NCI-H2196 treated with DMSO at 0.1 percent for 48 hours (cell line): ENCODE results near the gene OBSL1.

ENCODE experiments used
- DNase-seq: peaks from one replicate; lab custom pipeline; 2025; ENCODE audit not compliant: unreplicated experiment; lab: John Stamatoyannopoulos, UW

OBSL1 gene

GRCh38 chr2:219571311-219572236 lies at the start of gene OBSL1:
OBSL1 (minus strand) TSS chr2:219571539; CDS start chr2:219571232, 307 bp downstream.
- peak; percentile 73 for DNase-seq

DNA sequence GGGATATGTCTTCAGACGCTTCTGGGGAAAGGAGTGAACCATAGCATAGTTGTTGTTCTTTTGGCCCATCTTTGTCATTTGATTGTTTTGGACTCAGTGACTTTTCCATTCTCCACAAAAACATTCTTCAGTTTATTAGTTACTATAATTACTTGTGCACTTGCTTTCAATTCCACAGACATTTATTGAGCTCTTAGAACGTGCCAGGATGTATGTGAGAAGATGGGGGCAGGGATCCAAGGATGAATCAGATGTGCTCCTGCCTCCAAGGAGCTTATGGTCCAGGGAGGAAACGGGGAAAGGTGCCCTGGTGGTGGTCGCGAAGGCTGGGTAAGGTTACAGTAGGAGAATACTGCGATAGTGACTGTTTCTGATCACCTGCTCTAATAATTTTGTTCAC lies 49.2 kb upstream of the OBSL1 start:
- no peak for DNase-seq

DNA sequence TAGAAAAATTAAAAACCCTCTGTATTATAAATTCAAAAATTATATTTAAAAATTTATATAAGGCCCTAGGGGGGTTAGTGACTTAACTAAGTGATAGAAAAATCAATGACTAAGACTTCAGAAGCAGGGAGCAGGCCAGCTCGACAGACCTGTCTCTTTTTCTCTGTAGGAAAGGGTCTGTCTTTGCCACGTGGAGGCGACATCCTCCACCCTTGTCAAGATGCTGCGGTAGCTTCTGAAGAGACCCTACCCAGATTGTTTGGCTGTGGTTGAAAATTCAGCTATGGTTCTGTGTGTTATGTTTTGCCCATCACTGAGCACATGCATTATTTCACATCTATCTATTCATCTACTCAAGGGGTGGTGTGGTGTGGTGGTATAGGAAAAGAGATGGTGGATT lies 47.9 kb upstream of the OBSL1 start:
- DNase-seq: no peak

- no peak for DNase-seq
These were observed 47.4 kb upstream of the OBSL1 start for GRCh38 chr2:219618733-219619122.

GRCh38 chr2:219616550-219616949 lies 45.2 kb upstream of the OBSL1 start:
- no peak for DNase-seq

- no peak for DNase-seq
These were observed 44.6 kb upstream of the OBSL1 start for GRCh38 chr2:219615894-219616293.

GRCh38 chr2:219615036-219615435 lies 43.7 kb upstream of the OBSL1 start:
- DNase-seq: no peak

DNA sequence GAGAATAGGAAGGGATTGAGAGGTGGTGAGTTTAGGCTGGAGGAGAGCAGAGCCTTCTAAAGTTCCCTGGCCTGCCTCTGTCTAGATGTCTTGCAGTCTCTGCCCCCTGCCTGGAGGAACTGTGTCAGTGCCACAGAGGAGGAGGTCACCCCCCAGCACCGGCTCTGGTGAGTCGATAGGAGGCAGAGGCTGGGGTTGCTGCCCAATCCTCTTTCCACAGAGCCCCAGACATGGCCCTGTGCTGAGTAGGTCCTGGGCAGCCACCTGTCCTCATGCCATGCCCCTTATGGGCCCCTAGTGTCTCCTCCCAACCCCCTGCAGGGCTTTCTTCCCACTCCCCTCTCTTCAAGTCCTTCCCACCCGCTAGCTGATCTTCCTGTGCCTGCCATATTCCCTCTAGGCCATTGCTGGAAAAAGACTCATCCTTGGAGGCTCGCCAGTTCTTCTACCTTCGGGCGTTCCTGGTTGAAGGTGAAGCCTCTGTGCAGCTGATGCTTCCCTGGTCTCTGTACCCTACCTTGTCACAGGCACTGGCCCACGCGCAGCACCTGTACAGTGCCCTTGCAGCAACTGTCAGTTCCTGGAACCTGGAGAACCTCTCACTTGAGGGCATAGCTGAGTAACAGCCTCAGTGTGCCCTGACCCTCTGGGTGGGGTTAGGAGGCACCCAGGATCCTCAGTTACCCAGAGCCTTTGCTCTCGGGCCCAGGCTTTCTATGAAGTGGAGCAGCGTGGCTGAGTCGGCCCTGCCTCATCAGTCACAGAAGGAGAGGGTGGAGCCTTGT lies 42.9 kb upstream of the OBSL1 start:
- DNase-seq: no peak

DNA sequence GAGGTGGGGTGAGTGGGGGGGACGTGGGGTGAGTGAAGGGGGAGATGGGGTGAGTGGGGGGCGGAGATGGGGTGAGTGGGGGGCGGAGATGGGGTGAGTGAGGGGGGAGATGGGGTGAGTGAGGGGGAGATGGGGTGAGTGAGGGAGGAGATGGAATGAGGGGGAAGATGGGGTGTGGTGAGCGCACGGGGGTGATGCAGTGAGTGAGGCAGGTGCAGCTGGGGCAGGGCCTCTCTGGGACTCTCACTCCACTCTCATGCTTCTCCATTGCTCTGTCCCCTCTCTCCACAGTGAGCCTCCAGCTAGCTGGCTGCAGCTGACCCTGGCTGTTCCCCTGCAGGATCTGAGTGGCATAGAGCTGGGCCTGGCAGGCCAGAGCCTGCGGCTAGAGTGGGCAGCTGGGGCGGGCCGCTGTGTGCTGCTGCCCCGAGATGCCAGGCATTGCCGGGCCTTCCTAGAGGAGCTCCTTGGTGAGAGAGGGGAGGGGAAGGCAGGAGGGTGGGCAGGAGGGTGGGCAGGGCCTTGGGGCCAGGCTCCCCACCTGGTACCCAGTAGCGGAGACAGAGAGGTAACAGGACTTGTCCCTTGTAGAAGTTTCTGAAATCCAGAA lies 42.2 kb upstream of the OBSL1 start:
- DNase-seq: no peak

GRCh38 chr2:219612577-219613286 lies 41.4 kb upstream of the OBSL1 start:
- no peak for DNase-seq

DNA sequence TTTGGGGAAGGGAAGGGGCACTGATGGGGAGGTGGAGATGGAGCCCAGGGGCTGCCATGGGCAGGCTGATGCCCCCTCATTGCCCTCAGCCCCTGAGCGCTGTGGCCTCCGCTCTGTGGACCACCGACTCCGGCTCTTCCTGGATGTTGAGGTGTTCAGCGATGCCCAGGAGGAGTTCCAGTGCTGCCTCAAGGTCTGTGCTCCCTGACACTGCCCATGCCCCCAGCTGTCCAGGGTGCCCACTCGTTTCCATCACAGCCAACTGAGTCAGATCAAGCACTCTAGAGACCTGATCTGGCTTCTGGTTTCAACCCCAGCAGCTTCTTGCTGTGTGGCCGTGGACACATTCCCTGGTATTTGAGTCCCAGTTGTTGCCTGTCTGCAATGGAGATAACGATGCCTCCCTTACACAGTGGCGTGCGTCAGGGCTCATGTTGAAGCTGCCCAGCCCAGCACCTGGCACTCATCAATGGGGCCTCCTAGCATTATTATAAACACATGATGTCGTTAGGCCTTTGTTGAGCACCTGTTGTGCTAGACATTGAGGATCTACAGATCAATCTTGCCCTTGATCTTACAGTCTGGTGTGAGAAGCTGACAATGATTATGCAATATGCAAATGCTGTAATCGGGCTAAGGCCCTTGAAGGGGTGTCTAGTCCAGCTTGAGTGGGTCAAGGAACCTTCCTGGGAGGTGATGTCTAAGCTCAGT lies 40.7 kb upstream of the OBSL1 start:
- no peak for DNase-seq

DNA sequence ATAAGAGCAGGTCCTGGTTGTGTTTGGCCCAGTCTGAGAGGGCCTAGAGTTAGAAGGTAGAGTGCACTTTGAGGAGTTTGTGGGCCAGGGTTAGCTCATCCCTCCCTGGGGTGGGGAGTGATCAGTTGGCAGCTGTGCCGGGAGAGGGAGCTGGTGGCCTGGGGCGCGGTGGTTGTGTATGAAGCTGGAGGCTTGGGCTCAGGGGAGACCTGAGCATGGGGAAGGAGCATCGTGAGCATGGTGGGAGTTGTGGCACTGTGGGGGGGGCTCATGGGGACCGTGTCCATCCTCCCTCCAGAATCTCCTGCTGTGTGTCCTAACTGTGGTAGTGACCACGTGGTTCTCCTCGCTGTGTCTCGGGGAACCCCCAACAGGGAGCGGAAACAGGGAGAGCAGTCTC lies 40.0 kb upstream of the OBSL1 start:
- DNase-seq: no peak

DNA sequence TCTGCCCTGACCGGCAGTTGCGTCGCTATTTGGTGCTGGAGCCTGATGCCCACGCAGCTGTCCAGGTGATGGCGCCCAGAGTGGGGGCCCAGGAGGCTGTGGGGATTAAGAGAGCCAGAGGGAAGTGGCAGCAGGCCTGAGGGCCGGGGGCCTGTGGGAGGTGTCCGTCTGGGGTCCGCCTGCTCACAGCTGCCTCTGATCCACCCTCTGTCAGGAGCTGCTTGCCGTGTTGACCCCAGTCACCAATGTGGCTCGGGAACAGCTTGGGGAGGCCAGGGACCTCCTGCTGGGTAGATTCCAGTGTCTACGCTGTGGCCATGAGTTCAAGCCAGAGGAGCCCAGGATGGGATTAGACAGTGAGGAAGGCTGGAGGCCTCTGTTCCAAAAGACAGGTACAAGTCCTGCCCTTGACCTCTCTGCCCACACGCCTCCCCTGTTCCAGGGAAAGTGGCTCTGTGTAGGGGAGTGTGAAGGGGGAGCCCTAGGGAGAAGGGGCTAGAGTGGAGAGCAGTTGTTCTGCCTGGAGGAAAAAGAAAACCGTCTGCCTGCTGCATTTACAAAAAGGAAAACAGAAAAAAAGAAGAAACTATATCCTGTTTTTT lies 37.9 kb upstream of the OBSL1 start:
- no peak for DNase-seq

- no peak for DNase-seq
These were observed 37.1 kb upstream of the OBSL1 start for GRCh38 chr2:219608399-219608964.

- DNase-seq: no peak
These were observed 36.6 kb upstream of the OBSL1 start for GRCh38 chr2:219607931-219608330.

GRCh38 chr2:219605607-219605954 lies 34.2 kb upstream of the OBSL1 start:
- DNase-seq: no peak

DNA sequence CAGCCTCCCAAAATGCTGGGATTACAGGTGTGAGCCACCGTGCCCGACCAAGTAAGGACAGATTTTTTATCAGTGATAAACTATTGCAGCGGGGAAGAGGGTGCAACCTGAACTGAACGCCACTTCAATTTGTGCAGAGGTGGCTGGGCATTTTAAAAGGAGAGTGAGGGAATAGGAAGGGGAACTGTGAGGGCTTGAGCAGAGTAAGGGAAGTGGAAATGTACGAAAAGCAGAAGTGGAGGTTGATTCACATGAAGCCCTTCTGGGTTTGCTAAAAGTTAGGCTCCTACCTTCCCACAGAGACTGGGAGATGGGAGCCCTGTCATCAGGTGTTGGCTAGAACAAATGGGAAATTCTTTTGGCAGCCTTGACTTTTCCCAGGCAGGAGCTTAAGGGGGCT lies 32.4 kb upstream of the OBSL1 start:
- no peak for DNase-seq

GRCh38 chr2:219598308-219599078 lies 27.2 kb upstream of the OBSL1 start:
- DNase-seq: no peak
